ENCODE measurements around the gene MRFAP1L1. TPM values are rescaled to one million over a fixed set of nuclear protein-coding genes. Genes with fewer than 3 reads are reported as not detected.
"Not testable (repeated sequence)": the region's sequence is repeated elsewhere in the genome, so short reads cannot be mapped to it uniquely, and the experiment has no call there.

Gene MRFAP1L1
- polyA plus RNA-seq, 4 donors, result 115 to 151 (median 123) TPM

- no peak for DNase-seq (ENCODE audit: low read depth in 4 of 4, low spot score in 3 of 4)
Measured at GRCh38 chr4:6739920-6740319, 30.3 kb upstream of the MRFAP1L1 start.

GRCh38 chr4:6734165-6734786 is 24.6 kb upstream of the MRFAP1L1 start:
- no peak for DNase-seq (ENCODE audit: low read depth in 4 of 4, low spot score in 3 of 4)

GRCh38 chr4:6733358-6734164 is 23.9 kb upstream of the MRFAP1L1 start:
- DNase-seq (ENCODE audit: low read depth in 4 of 4, low spot score in 3 of 4), result no peak

GRCh38 chr4:6732441-6733357 is 23.0 kb upstream of the MRFAP1L1 start:
- DNase-seq (ENCODE audit: low read depth in 4 of 4, low spot score in 3 of 4), result no peak

- no peak for DNase-seq (ENCODE audit: low read depth in 4 of 4, low spot score in 3 of 4)
Measured at GRCh38 chr4:6731780-6732179, 22.1 kb upstream of the MRFAP1L1 start.

GRCh38 chr4:6731318-6731675 is 21.6 kb upstream of the MRFAP1L1 start:
- DNase-seq (ENCODE audit: low read depth in 4 of 4, low spot score in 3 of 4), result no peak

GRCh38 chr4:6730603-6731317 is 21.1 kb upstream of the MRFAP1L1 start:
- DNase-seq (ENCODE audit: low read depth in 4 of 4, low spot score in 3 of 4), result no peak

GRCh38 chr4:6728320-6729029 is 18.8 kb upstream of the MRFAP1L1 start:
- no peak for DNase-seq (ENCODE audit: low read depth in 4 of 4, low spot score in 3 of 4)

GRCh38 chr4:6727943-6728250 is 18.2 kb upstream of the MRFAP1L1 start:
- no peak for DNase-seq (ENCODE audit: low read depth in 4 of 4, low spot score in 3 of 4)

- no peak for DNase-seq (ENCODE audit: low read depth in 4 of 4, low spot score in 3 of 4)
Measured at GRCh38 chr4:6727081-6727942, 17.6 kb upstream of the MRFAP1L1 start.

- DNase-seq (ENCODE audit: low read depth in 4 of 4, low spot score in 3 of 4), result not testable (repeated sequence)
Measured at GRCh38 chr4:6725427-6725961, 15.8 kb upstream of the MRFAP1L1 start.

- DNase-seq (ENCODE audit: low read depth in 4 of 4, low spot score in 3 of 4), result no peak
Measured at GRCh38 chr4:6724421-6725111, 14.9 kb upstream of the MRFAP1L1 start.

GRCh38 chr4:6723851-6724250 is 14.2 kb upstream of the MRFAP1L1 start:
- no peak for DNase-seq (ENCODE audit: low read depth in 4 of 4, low spot score in 3 of 4)

- DNase-seq (ENCODE audit: low read depth in 4 of 4, low spot score in 3 of 4), result no peak
Measured at GRCh38 chr4:6722891-6723290, 13.2 kb upstream of the MRFAP1L1 start.

GRCh38 chr4:6721121-6721520 is 11.5 kb upstream of the MRFAP1L1 start:
- DNase-seq (ENCODE audit: low read depth in 4 of 4, low spot score in 3 of 4), result no peak

- DNase-seq (ENCODE audit: low read depth in 4 of 4, low spot score in 3 of 4), result peak in 1 of 4 donors; percentile 64
Measured at GRCh38 chr4:6720202-6720699, 10.6 kb upstream of the MRFAP1L1 start.

GRCh38 chr4:6719611-6720179 is 10.0 kb upstream of the MRFAP1L1 start:
- DNase-seq (ENCODE audit: low read depth in 4 of 4, low spot score in 3 of 4), result no peak
